NT2/D1 (cell line): ENCODE measurements around the gene LTBP1.

Experiments
- SUZ12 ChIP-seq: IDR thresholded peaks from 2 replicates; pipeline ENCODE4 v1.6.1; 2011; ENCODE audit not compliant: insufficient read length, insufficient read depth; ENCODE audit errors: extremely low read depth
- YY1 ChIP-seq: IDR thresholded peaks from 2 replicates; pipeline ENCODE4 v1.6.1; 2011; ENCODE audit not compliant: insufficient read length, insufficient read depth
- ZNF274 ChIP-seq: IDR thresholded peaks from 2 replicates; pipeline ENCODE4 v1.6.1; 2011; ENCODE audit warnings: mild to moderate bottlenecking, low read depth, low read length

DNA sequence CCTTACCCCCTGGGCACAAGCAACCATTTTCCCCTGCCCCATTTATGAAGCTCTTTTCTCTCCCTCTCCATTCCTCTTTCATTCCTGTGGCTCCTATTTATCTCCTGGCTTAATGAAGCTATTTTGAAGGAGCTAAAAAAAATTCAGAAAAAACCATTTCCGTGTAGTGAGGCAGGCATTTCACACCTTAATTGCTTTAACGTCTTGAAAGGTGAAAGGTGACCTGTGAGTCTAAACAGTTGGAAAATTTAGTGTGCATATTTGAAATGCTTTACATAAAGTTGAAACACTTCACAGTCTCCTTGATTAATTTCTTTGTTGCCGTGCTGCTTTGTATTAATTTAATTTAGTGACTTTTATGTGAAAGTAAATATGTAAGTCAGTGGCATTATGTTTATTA lies 83.6 kb downstream of the LTBP1 start:
- TF ChIP-seq YY1, result no peak
- no peak for TF ChIP-seq ZNF274
- no peak for TF ChIP-seq SUZ12
